ENCODE measurements around the gene CCSER1.

- no peak for TF ChIP-seq EP300 (IDR thresholded peaks at IDR 0.05)
- TF ChIP-seq, protein P1, sequence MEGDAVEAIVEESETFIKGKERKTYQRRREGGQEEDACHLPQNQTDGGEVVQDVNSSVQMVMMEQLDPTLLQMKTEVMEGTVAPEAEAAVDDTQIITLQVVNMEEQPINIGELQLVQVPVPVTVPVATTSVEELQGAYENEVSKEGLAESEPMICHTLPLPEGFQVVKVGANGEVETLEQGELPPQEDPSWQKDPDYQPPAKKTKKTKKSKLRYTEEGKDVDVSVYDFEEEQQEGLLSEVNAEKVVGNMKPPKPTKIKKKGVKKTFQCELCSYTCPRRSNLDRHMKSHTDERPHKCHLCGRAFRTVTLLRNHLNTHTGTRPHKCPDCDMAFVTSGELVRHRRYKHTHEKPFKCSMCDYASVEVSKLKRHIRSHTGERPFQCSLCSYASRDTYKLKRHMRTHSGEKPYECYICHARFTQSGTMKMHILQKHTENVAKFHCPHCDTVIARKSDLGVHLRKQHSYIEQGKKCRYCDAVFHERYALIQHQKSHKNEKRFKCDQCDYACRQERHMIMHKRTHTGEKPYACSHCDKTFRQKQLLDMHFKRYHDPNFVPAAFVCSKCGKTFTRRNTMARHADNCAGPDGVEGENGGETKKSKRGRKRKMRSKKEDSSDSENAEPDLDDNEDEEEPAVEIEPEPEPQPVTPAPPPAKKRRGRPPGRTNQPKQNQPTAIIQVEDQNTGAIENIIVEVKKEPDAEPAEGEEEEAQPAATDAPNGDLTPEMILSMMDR (IDR thresholded peaks at IDR 0.05): no peak
- TF ChIP-seq POLR2AphosphoS5 (IDR thresholded peaks at IDR 0.05): no peak
- no peak for TF ChIP-seq POLR2A (IDR thresholded peaks at IDR 0.05)
These were observed 1106.0 kb downstream of the CCSER1 start for GRCh38 chr4:91233164-91233563.

Data from upper lobe of left lung (tissue), 4 donors.